Subcutaneous adipose tissue (tissue), 4 donors: Measurements from ENCODE around the gene NLGN1. TPM values are rescaled to one million over a fixed set of nuclear protein-coding genes. Genes with fewer than 3 reads are reported as not detected.

Experiments
- total RNA-seq, 4 donors: library from RNA; depleted of rRNA; stranded (reverse); fragments of >200 nt; gene quantifications; one replicate each; pipeline ENCODE4 v1.1.0, GENCODE V29; 2016
- TF ChIP-seq, protein P1 (sequence below): fragments of 450-650 bp; IDR thresholded peaks from one replicate; pipeline ENCODE4 v1.5.1; 2016; ENCODE audit warnings: low read depth, mild to moderate bottlenecking, control low read depth, antibody characterized with exemption, moderate library complexity

Gene NLGN1
- total RNA-seq, 4 donors from 2014 or later = 5.1 to 16.5 (median 7.9) TPM

DNA sequence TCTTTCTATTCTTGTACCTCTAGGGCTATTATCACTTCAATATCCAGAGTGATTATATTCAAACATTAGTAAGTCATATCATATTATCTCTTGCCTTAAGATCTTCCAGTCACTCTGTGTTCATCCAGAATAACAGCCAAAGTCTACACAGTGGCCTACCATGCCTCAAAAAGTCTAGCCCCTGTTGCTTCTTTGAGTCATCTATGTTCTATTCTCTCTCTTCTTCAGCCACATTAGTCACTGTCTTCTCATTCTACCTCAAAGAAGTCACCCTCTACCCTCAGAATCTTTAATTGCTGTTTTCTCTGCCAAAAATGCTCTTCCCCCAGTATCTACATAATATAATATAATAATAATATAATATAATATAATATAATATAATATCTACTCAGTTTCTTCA, 356.0 kb downstream of the NLGN1 start:
- TF ChIP-seq, protein P1, sequence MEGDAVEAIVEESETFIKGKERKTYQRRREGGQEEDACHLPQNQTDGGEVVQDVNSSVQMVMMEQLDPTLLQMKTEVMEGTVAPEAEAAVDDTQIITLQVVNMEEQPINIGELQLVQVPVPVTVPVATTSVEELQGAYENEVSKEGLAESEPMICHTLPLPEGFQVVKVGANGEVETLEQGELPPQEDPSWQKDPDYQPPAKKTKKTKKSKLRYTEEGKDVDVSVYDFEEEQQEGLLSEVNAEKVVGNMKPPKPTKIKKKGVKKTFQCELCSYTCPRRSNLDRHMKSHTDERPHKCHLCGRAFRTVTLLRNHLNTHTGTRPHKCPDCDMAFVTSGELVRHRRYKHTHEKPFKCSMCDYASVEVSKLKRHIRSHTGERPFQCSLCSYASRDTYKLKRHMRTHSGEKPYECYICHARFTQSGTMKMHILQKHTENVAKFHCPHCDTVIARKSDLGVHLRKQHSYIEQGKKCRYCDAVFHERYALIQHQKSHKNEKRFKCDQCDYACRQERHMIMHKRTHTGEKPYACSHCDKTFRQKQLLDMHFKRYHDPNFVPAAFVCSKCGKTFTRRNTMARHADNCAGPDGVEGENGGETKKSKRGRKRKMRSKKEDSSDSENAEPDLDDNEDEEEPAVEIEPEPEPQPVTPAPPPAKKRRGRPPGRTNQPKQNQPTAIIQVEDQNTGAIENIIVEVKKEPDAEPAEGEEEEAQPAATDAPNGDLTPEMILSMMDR = no peak

DNA sequence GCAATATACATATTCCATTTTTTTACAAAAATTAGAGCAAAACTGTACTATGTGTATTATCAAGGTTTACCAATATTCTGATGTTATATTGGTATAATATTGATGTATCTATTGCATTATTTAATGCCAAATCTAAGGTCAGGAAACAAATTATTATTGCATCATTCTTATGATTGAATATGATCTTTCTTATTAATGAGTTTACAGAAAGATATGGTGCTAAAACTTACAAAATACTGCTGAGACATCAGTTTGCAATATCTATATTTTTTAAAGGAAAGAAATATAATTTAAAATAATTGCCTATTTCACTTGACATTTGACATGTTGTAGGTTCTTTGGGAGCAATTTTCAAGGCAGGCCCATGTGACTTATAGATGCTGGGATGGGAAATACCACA, 357.6 kb downstream of the NLGN1 start:
- TF ChIP-seq, protein P1 = no peak

DNA sequence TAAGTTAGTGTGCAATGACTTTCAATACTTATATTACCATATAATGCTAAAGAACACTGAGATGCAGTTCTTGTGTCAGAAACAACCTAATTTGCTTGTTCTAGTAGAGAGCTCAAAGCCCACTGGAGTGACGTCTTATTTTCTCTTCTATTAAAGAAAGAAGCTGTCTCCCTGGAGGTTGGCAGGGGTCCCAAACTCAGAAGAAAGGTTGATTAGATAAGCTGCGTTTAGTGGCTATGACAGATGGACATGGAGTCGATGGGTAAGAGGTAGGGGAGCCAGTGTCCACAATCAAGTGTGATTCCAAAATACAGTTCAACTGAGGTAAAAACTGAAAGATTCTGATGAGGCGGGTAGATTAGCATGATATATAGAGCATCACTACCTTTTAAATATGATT, 363.6 kb downstream of the NLGN1 start:
- TF ChIP-seq, protein P1 = no peak

DNA sequence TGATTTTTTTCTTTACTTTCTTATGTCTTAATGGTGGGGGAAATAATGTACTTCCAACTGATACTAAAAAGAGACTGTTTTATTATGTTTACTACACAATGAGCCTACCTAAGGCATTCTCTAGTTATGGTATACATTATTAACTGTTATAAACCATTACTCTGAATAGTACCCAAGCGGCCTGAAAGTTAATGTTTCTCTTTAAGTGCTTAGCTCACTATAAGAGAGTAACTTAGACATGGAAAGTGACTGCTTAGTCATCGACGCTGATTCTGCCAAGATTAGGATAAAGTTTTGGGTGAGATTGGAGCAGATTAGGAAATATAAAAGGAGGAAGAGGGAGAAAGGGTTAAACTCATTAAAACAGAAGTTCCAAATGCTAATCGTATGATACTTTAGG, 365.0 kb downstream of the NLGN1 start:
- TF ChIP-seq, protein P1 = no peak

DNA sequence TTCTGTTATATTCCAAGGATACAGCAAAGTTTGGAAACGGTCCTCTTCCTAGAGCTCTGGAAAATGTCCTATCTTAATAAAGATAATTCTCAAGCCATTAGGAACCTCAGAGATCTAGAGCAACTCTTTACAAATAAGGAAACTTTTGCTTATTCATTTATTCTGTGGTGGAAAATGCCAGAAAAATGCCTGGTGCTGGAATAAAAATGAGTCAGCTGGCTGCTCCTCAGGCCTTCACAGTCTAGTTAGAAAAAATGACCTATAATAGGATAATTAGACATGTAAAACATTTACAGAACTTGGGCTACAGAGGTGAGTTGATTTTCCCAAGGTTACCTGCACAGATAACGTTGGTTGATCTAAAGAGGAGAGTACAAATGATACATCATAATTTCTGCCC, 372.5 kb downstream of the NLGN1 start:
- TF ChIP-seq, protein P1 = no peak

DNA sequence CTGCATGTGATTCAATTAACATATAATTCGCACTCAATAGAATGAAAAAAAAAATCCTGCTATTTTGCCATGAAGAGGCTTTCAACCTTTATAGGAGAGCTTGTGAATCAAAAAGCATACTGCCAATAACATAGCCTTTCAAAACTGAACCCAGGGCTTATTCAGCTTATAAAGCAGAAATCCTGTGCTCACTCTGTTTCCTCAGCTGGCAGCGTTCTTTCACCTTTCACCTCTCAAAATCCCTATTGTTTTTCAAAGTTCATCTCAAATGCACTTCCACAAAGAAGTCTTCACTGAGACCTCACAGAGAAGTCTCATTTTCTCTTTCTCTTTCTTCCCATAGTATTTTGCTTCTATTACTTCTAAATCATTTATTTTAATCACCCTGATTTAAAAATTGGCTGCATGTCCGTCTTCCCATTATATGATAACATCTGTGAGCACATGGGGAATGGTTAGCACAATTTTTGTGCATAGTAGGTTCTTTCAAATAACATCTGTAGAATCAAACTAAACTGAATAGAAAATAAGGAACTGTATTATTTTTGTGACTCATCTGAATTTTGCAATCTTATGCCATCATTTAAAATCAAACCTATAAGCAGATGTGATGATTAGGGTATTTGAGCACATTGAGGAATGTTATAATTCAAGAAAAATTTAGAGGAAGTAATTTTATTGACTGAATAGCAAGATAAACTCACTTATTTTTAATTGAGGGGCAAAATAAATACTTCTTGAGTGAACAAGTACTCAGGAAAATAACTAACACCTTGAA, 373.4 kb downstream of the NLGN1 start:
- TF ChIP-seq, protein P1 = no peak

DNA sequence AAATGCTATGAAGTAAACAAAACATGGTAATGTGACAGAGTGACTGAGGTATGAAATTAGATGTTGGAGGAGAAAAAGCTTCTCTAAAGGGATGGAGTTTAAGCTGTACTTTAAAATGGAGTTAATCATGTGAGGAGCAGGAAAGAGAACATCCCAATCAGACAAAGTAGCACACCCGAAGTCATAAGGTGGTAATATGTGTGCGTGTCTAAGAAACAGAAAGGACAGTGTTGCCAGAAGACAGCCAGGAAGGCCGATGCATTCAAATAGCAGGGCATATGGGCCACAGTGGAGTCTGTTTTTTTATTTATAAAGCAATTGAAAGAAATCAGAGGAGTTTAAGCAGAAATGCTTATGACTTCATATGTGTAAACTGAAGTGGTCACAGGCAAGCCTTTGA, 376.3 kb downstream of the NLGN1 start:
- TF ChIP-seq, protein P1 = no peak
